ENCODE results near the gene ABCA2. TPM values are rescaled to one million over a fixed set of nuclear protein-coding genes. Genes with fewer than 3 reads are reported as not detected.

The ABCA2 gene
- total RNA-seq, 1 donor from 2014 or later = 15.7 TPM

DNA sequence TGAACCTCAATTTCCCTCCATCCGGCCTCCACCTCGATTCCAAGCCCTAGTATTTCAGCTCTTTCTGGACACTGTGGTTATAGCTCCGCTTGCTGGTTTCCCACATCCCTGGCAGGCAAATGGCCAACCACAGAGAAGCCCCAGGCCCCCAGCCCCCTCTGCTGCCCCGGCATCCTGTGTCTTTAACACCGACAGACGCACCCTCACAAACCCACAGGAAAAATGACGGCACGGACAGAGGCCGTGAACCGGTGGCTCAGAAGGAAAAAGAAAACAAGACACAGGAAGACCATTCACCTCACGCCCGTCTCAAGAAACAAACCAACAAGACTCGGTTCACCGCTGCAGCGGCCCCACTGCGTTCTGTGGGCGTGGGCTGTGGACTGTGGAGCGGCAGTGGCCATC lies 30.2 kb downstream of the ABCA2 start:
- DNase-seq (ENCODE audit: low read depth, low spot score) = no peak

DNA sequence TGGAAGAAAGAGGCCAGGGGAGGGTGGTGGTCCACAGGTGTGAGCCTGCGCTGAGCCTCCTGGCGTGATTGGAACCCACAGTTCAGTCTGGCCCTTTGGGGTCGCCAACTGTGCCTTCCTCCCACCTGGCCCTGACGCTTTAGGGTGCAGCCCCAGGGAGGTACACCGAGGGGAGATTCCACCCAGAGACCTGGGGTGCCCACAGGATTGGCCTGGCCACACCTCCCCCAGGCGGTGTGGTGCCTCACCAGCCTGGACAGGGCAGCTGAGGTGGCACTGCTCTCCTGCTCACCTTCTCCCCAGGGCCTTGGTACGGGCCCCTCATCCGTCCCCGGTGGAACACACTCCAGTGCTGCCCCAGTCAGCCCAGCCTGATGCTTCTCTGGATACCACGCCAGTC lies 30.7 kb downstream of the ABCA2 start:
- DNase-seq (ENCODE audit: low read depth, low spot score) = no peak

DNA sequence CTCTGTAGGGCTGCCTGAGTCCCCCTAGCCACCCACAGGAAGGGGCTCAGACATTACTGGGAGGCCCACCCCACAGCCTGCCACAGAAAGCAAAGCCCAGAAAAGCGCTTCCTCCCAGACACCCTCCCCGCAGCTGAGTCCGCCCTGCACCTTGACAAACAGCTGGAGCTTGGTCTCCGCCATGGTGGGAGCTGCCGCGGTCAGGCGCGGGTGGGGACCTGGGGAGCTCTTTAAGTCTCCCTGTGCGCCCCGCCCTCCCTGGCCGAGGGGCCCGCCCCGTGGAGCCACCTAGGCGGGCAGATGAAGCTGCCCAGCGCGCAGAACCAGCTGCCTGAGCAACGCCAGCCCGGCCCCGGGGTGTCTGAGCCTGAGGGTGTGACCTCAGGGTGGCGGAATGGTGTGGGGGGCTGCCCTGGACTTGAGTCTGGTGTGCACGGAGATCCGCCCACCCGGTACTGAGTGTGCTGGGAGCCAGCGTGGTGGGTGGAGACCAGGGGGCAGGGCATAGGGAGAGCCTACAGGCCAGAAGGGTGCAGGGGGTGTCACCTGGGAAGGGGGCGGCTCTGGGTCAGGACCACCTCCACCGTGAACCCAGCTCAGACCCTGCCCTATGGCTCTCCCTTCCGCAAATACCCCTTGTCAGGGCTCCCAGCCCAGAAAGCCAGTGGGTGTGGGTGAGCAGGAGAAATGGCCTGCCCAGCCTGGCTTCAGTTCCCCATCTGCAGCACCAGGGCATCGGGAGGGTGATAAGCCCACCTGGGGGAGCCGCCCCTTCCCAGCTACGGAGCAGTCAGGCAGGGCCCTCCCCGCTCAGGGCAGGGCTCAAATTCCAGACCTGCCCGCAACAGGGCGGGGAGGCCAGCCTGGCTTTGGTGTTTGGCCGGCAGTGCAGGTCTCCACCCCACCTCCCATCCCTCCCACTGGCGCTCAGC lies 31.4 kb downstream of the ABCA2 start, which contains the start of gene CLIC3:
CLIC3 (minus strand) TSS at position 208 of the 932 bp plus-strand sequence; CDS start at position 183, 25 bp downstream.
- no peak for DNase-seq (ENCODE audit: low read depth, low spot score)

DNA sequence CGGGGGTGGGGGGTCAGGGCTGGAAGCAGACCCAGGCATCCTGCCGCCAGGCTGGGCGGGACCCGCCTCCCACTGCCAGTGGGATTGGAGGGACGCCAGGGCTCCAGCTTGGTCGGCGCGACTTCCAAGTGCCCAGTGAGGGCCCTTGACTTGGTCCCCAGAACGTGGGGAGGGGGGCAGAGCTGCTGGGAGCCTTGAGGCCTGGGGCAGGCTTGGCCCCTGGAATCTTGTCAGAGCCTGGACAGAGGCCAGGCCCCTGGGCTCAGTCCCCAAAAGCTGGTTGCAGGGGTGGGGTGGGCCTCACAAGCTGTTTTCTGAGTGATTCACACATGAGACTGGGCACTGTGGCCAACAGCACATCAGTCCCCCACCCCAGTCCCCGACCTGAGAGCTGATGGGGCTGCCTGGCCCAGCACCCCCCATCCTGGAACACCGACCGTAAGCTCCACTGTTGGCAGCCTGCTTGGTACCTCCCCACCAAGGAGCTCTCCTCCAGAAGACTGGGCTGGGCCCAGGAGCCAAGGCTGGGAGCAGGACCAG lies 32.2 kb downstream of the ABCA2 start:
- no peak for DNase-seq (ENCODE audit: low read depth, low spot score)

DNA sequence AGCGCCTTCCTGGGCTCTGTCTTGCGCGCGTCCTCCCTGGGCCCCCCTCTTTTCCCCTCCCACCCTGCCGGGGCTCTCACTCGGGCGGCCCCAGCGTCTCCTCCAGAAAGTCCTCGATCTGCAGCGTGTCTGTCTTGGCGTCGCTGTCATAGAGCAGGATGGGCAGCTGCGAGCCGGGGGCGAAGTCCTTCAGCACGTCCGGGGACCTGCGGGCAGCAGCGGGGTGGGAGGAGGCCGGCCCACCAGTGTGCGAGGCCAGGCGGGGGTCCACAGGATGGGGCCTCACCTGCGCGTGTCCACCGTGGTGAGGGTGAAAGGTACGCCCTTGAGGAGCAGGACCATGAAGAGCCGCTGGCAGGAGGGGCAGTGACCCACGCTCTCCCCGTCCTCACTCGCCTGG lies 32.7 kb downstream of the ABCA2 start:
- no peak for DNase-seq (ENCODE audit: low read depth, low spot score)

DNA sequence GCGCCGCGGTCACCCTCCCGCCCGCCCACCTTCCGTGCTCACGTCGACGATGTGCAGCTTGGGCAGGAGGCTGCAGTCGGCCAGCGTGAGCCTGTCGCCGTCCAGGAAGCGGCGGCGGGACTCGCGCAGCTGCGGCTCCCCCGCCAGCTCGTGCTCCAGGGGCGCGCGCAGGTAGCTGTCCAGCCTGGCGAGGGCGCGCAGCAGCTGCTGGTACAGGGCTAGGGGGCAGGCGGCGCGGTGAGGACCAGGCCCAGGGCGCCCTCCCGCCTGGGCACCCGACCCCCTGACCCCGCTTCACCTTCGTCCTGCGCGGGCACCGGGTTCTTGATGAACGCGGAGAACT lies 33.2 kb downstream of the ABCA2 start:
- no peak for DNase-seq (ENCODE audit: low read depth, low spot score)

DNA sequence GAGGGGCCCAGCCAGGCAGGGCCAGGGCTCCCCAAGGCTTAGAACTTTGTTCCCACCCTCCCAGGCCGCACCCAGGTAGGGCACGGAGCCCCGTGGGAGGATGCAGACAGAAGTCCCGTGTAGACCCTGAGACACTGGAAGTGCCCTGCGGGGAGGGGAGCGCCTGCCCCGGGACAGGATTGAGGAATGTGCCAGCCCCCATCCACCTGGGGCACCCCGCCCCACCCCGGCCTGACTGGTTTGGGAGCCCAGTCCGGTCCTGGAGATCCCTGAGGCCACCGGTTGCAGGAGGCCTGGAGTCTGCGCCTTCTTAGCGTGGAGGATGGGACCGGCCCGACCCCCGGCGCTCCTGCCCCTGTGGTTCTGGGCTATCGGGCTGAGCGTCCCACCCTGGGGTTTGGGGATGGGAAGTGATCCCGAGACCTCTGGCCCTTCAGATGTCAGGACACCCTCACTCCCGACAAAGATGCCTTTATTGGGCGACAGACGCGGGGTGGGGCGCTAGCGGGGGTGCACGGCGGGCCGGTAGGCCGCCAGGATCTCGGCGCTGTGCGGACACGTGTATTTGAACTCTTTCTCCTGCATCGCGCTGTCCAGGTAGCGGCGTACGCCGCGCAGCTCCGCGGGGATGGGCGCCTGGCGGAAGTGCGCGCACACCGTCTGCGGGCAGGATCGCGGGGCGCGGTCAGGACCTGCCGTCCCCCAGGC lies 33.7 kb downstream of the ABCA2 start:
- no peak for DNase-seq (ENCODE audit: low read depth, low spot score)

DNA sequence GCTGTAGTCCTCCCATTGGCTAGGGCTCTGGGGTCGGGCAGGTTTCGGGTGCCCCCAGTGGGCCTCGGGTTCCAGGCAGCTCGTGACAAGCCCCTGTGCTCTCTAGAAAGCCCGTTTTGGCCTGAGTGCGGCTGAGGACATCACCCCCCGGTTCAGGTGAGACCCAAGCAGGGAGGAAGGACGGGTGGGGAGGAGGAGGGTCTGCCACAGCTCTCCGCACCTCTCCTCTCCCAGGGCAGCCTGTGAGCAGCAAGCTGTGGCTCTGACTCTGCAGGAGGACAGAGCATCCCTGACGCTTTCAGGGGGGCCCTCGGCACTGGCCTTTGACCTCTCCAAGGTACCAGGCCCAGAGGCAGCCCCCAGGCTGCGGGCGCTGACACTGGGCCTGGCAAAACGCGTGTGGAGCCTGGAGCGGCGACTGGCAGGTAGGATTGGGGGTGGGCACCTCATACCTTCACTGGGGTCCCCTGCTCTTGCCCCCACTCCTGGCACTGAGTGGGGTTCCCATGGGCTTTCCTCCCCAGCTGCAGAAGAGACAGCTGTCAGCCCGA lies 35.1 kb downstream of the ABCA2 start:
- DNase-seq (ENCODE audit: low read depth, low spot score) = no peak

DNA sequence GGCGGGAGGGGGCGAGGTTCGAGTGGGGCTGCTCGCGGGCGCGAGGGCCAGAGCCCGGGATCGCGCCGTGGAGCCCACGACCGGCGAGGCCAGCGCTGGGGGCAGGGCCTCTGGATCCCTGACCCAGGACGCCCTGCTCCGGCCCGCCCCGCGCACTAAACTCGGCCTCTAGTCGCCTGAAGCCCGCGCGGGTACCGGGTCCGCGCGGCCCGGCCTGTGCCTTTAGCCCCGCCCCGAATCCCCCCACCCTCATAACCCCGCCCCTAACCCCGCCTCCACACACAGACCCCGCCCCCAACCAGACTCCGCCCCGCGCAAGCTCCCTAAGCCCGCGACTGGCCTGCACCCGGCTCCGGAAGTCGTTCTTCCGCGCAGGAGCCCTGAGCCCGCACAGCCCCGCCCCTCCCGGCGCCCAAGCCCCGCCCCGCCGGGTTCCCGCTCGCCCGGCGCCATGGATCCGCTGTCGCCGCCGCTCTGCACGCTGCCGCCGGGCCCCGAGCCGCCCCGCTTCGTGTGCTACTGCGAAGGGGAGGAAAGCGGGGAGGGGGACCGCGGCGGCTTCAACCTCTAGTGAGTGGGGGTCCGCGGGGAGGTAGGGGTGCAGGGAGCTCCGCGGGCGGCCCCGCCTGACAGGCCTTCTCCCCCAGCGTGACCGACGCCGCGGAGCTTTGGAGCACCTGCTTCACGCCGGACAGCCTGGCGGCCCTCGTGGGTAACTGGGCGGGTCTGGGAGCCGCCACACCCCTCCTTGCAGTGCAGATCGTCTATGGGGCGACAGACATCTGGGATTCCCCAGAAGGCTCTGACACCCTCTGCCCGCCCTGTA lies 35.8 kb downstream of the ABCA2 start, which contains the start of gene PAXX:
PAXX (plus strand) TSS at position 430 of the 826 bp plus-strand sequence; CDS start at position 452, 22 bp downstream.
- peak; percentile 57 for DNase-seq (ENCODE audit: low read depth, low spot score)

DNA sequence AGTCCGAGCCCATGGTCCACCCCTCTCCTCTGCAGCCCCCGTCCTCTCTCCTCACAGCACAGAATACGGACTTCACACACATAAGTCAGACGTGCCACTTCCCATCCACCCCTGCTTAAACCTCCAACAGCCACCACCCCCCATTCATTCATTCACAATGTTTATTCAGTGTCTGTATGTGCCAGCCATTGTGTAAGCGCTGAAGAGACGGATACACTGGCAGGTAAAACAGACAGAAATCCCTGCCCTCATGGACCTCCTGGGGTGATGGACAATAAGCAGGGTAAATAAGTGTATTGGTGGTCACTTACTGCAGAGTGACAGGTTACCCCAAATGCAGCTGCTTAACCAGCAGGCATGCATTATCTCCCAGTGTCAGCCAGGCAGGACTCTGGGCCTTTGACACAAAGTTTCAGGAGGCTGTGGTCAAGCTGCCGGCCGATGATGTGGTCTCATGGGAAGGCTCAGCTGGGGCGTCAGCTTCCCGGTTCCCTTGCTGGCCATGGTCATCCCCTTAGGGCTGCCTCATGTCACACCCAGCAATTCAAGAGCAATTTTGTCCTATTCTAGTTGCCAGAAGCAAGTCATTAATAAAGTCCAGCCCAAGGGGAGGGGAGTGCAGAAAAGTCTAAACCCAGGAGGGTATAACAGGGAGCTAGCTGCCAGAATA lies 37.7 kb downstream of the ABCA2 start:
- no peak for DNase-seq (ENCODE audit: low read depth, low spot score)

DNA sequence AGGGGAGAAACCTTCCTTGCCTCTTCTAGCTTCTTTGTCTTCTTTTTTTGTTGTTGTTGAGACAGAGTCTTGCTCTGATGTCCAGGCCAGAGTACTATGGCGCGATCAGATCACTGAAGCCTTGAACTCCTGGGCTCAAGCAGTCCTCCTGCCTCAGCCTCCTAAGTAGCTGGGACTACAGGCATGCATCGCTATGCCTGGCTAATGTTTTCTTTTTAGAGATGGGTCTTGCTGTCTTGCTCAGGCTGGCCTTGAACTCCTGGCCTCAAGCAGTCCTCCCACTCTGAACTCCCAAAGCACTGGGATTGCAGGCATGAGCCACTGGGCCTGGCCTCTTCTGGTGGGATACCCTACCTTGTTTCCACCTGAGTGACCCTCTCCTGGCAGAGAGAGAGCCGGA lies 39.2 kb downstream of the ABCA2 start:
- no peak for DNase-seq (ENCODE audit: low read depth, low spot score)

DNA sequence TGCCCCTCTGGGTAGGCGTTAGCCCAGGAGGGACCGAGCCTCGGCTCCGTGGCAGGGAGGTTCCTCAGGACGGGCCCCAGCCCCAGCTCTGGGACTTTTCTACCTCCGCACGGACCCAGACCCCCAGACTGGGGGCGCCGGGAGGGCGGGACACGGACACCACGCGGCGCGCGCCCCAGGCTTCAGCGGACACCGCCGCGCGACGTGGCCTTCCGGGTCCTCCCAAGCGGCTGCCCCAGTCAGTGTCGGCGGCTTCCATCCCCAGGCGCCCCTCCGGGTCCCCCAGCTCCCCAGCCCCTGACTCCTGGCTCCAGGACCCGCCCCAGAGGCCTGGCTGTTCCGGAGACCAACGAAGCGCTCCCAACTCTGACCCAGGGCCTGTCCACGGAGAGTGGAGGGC lies 42.2 kb downstream of the ABCA2 start:
- no peak for DNase-seq (ENCODE audit: low read depth, low spot score)

DNA sequence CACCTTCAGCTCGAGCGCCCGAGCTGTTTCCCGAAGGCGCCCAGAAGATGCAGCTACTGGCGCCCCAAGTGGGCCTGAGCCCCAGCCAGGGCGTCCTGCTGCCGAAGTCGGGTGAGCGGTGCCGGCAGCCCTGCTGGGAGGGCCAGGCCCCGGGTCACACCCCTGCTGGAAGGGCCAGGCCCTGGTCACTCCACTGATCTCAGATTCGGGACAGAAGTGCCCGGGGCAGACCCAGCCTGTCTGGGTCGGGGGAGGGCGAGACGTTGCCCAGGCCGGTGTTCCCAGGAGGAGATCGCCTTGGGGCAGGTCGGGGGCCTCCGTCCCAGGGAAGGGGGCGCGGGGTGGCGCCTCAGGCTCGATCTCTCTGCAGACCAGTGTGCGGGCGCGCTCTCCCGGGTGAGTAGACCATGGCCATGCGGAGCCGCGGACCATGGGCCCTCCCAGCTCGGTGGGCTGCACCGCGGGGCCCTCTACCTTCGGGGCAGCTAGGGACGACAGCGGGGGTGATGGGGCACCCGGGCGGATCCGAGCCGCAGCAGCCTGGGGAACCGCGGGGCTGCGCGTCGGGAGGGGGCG lies 42.9 kb downstream of the ABCA2 start:
- DNase-seq (ENCODE audit: low read depth, low spot score) = no peak

DNA sequence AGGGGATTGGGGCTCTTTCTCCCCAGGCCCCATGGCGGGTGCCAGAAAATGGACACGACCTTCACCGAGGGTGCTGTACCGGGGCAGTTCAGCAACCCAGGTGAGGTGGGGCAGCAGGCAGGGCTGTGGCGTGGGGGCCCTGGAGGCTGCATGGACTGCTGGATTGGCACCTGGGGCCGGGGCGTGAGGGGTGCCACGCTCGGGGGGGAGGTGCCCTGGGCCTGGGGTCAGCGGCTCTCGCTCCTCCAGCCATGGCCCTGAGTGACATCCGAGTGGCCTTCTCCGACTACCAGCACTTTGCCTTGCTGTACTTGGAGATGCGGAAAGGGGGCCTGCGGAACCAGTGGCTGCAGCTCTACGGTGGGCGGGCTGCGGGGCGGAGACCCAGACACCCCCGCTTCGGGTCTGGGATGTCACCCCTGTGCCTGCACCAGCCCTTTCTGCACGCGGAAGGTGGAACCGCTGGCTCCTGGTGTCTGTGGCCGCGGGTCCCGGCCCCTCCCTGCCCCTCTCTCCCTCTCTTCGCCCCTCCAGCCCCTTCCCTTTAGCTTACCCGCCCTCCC lies 43.5 kb downstream of the ABCA2 start:
- DNase-seq (ENCODE audit: low read depth, low spot score) = no peak

DNA sequence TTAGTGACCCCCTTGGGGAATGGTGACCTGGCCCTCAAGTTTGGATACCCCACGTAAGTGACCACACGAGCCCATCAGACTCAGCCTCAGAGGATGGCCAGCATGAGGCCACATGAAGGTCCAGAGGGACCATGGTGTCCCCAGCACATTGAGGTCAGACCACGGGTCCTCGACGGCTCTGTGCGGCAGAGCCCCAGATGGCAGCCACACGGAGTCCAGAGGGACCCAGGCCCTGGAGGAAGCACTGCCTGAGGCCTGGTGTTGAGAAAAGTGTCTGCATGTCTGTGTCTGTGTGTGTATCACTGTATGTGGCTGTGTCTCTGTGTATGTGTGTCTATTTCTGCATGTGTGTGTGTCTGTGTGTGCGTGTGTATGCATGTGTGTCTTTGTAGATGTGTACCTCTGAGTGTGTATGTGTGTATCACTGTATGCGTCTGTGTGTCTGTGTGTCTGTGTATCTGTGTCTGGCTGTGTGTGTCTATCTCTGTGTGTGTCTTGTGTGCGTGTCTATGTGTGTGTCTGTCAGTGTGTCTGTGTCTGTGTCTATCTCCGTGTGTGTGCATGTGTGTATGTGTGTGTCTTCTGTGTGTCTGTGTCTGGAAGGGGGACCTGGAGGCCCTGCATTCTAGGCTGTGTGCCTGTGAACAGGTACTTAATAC lies 44.3 kb downstream of the ABCA2 start:
- no peak for DNase-seq (ENCODE audit: low read depth, low spot score)

DNA sequence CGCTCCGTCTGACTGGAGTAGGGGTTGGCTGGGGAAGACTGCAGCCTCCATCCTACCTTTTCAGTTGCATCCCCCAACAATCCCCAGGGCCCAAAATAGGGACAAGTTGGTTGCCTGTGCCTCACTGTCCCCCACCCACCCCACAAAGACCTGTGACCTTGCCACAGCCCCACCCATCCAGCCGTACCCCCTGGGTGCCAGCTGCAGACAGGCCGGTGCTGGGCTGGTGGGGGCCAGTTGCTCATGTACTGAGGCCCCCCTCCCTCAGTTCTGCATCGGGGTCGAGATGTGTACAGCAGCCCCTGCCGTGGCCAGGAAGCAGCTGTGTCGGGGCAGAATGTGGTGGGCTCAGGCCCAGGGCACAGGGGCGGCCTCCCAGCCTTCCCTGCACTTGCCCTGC lies 44.9 kb downstream of the ABCA2 start:
- DNase-seq (ENCODE audit: low read depth, low spot score) = no peak

DNA sequence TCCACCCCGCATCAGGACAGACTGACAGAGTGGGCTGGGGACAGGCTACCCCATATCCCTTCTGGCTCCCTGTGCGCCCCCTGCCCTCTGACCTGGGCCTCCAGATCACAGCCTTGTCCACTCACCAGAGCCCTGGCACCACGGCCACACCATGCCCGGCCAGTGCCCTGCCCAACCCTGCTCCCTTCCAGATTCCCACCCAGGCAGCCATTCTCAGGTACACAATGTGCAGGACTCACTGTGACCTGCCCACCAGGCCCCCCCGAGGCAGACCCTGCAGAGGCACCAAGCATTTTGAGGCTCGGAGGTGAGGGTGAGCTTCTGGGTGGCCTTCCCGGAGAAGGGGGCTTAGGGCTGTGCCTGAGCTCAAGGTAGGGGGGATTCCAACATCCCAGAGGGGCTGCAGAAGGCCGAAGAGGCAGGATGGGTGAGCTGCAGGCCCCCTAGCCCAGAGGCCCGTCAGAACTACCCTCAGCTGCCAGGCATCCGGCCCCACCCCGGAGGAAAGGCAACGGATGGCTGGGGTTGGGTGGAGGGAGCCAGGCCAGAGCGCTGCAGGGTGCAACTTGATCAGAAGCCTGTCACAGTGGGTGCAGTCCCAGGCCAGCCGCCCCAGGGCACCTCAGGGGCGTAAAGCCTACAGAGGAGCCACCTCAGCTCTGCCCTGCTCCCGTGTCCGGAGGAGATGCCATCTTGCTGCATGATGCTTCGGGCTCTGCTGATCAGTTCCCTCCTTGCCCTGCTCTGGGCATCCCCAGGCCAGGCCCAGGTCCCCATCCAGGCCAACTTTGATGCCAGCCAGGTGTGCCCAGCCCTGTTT lies 45.6 kb downstream of the ABCA2 start, which contains the start of gene LCNL1:
LCNL1 (plus strand) TSS at position 762 of the 820 bp plus-strand sequence. CDS start 594 bp downstream, outside the sequence.
- no peak for DNase-seq (ENCODE audit: low read depth, low spot score)

DNA sequence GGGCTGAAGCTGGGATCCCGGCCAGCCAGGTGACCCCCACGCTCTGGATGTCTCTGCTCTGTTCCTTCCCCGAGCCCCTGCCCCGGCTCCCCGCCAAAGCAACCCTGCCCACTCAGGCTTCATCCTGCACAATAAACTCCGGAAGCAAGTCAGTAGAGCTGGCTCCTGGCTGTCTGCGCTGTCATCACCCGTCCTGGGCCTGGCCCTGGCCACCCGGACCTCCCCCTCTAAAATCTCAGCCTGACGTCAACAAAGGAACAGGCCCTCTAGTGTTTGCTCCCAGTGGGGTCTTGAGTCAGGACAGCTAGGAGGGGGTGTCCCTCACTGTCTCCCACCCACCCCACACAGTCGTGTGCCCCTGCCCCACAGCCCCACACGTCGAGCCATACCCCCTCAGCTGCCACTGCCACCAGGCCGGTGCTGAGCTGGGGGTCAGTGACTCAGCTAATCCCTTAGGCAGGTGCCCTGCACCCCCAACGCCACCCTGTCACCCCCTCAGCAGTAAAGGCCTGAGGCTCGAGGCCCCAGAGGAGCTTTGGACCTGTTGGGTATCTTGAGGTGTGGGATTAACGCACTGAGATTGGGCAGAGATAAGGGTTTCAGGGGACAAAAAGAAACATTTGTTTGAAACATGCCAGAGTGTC lies 46.3 kb downstream of the ABCA2 start:
- DNase-seq (ENCODE audit: low read depth, low spot score) = no peak
